SK-N-SH (cell line): Measurements from ENCODE around the gene CDH26. TPM values are rescaled to one million over a fixed set of nuclear protein-coding genes. Genes with fewer than 3 reads are reported as not detected.
A peak's percentile ranks its signal among the peaks of the same experiment; 100 is the strongest.

Source experiments
- CTCF ChIA-PET: fragments of 300-600, 350-600 bp; formaldehyde crosslinking; extraction: SDS; loops from one replicate; lab custom pipeline; 2021; lab: Yijun Ruan, JAX
- POLR2A ChIA-PET: fragments of 350-600 bp; sonication (Branson Sonifier 250); formaldehyde crosslinking; extraction: SDS; loops from one replicate; lab custom pipeline; 2020; ENCODE audit warnings: antibody characterized with exemption, inconsistent platforms; lab: Yijun Ruan, JAX
- DNase-seq: peaks from one replicate; pipeline ENCODE4 v3.0.0; 2012
- H2AFZ ChIP-seq: fragments of 200-600 bp; sonication (generic); 2 replicates; pipeline ENCODE4 v1.8.1; 2016; ENCODE audit warnings: antibody characterized with exemption, mild to moderate bottlenecking, low read depth
- H3F3A ChIP-seq: fragments of 200-600 bp; sonication (generic); replicated peaks from 2 replicates; pipeline ENCODE3; 2016; ENCODE audit warnings: antibody characterized with exemption, mild to moderate bottlenecking; ENCODE audit not compliant: insufficient read depth
- H3K27ac ChIP-seq, 2 experiments: fragments of 200-500 bp in 1 of 2; fragments of 200-600 bp in 1 of 2; sonication (Bioruptor generic) in 1 of 2; sonication (generic), shearing (Covaris generic) in 1 of 2; 2 replicates each; pipeline versions ENCODE4 v1.5.1 to v1.6.1; 2014 to 2016; ENCODE audit warnings: low read depth in 2 of 2, inconsistent platforms in 1 of 2, low read length in 1 of 2, mild to moderate bottlenecking in 1 of 2, mixed read lengths in 1 of 2
- H3K27me3 ChIP-seq: fragments of 200-600 bp; sonication (generic), shearing (Covaris generic); 2 replicates; pipeline ENCODE4 v1.6.1; 2016; ENCODE audit warnings: mixed run types; ENCODE audit not compliant: insufficient read depth
- H3K36me3 ChIP-seq, 2 experiments: fragments of 200-500 bp in 1 of 2; fragments of 200-600 bp in 1 of 2; sonication (Bioruptor generic) in 1 of 2; sonication (generic) in 1 of 2; replicated peaks in 1 of 2; 2 replicates each; pipeline versions ENCODE3 to v1.5.1; 2014 to 2016; ENCODE audit warnings: low read length in 1 of 2, mild to moderate bottlenecking in 1 of 2; ENCODE audit not compliant: insufficient read depth in 2 of 2, control insufficient read depth in 1 of 2
- H3K4me1 ChIP-seq, 2 experiments: fragments of 200-500 bp in 1 of 2; fragments of 200-600 bp in 1 of 2; sonication (Bioruptor generic) in 1 of 2; sonication (generic), shearing (Covaris generic) in 1 of 2; 2 replicates each; pipeline versions ENCODE4 v1.5.1 to v1.6.1; 2014 to 2016; ENCODE audit warnings: low read depth in 1 of 2, low read length in 1 of 2, mixed run types in 1 of 2; ENCODE audit not compliant: insufficient read depth in 2 of 2, control insufficient read depth in 1 of 2
- H3K4me2 ChIP-seq: fragments of 200-600 bp; sonication (generic), shearing (Covaris generic); 2 replicates; pipeline ENCODE4 v1.6.1; 2017; ENCODE audit warnings: mixed run types
- H3K4me3 ChIP-seq, 2 experiments: fragments of 200-500 bp in 1 of 2; fragments of 200-600 bp in 1 of 2; sonication (Bioruptor generic) in 1 of 2; sonication (generic), shearing (Covaris generic) in 1 of 2; 2 replicates each; pipeline versions ENCODE4 v1.5.1 to v1.8.1; 2014 to 2016; ENCODE audit warnings: low read depth in 2 of 2, inconsistent platforms in 1 of 2, low read length in 1 of 2, mild to moderate bottlenecking in 1 of 2, mixed read lengths in 1 of 2, moderate library complexity in 1 of 2
- H3K79me2 ChIP-seq: fragments of 200-600 bp; sonication (generic); 2 replicates; pipeline ENCODE4 v1.8.1; 2017; ENCODE audit warnings: mild to moderate bottlenecking; ENCODE audit not compliant: insufficient read depth
- H3K9ac ChIP-seq: fragments of 200-600 bp; sonication (generic); 2 replicates; pipeline ENCODE4 v1.6.1; 2017; ENCODE audit warnings: mixed run types
- H3K9me2 ChIP-seq: fragments of 200-600 bp; sonication (generic); 2 replicates; pipeline ENCODE4 v1.6.1; 2017; ENCODE audit warnings: mixed run types
- H3K9me3 ChIP-seq: fragments of 200-600 bp; sonication (generic); 2 replicates; pipeline ENCODE4 v1.6.1; 2017; ENCODE audit warnings: mixed run types, mild to moderate bottlenecking, moderate library complexity
- H4K20me1 ChIP-seq: fragments of 200-600 bp; sonication (generic); 2 replicates; pipeline ENCODE4 v1.6.1; 2017; ENCODE audit warnings: mild to moderate bottlenecking, mixed run types; ENCODE audit not compliant: insufficient read depth
- CHD2 ChIP-seq: fragments of 150-350 bp; IDR thresholded peaks from 2 replicates; pipeline ENCODE4 v1.6.1; 2018; ENCODE audit warnings: low read length; ENCODE audit not compliant: partially characterized antibody
- CTCF ChIP-seq: fragments of 200-600 bp; sonication (generic); IDR thresholded peaks from 2 replicates; pipeline ENCODE4 v1.6.1; 2017; ENCODE audit warnings: antibody characterized with exemption, mild to moderate bottlenecking, moderate library complexity
- ELF1 ChIP-seq: IDR thresholded peaks from 2 replicates; pipeline ENCODE4 v1.4.0; 2012
- EP300 ChIP-seq, 2 experiments: IDR thresholded peaks; 2 replicates each; pipeline versions ENCODE4 v1.4.0 to v1.6.1; 2012; ENCODE audit warnings: borderline replicate concordance in 1 of 2, low read depth in 1 of 2, low read length in 1 of 2
- EZH2phosphoT487 ChIP-seq: fragments of 200-600 bp; sonication (generic); IDR thresholded peaks from 2 replicates; pipeline ENCODE4 v1.6.1; 2017; ENCODE audit warnings: low read depth, mixed run types, mild to moderate bottlenecking, antibody characterized with exemption, moderate library complexity, borderline replicate concordance
- FOXJ3 ChIP-seq: sonication (generic); formaldehyde crosslinking; IDR thresholded peaks from 2 replicates; pipeline ENCODE4 v1.5.1; 2020; ENCODE audit warnings: mild to moderate bottlenecking, missing genetic modification reagents
- MAX ChIP-seq: IDR thresholded peaks from 2 replicates; pipeline ENCODE4 v1.4.0; 2012; ENCODE audit warnings: low read depth
- MXI1 ChIP-seq: IDR thresholded peaks from 2 replicates; pipeline ENCODE4 v1.6.1; 2012; ENCODE audit warnings: mild to moderate bottlenecking, low read depth, low read length, improper control_type of control experiment
- NRF1 ChIP-seq: IDR thresholded peaks from 2 replicates; pipeline ENCODE4 v1.6.1; 2012; ENCODE audit warnings: low read depth, mild to moderate bottlenecking, low read length
- POLR2AphosphoS5 ChIP-seq: IDR thresholded peaks from 2 replicates; pipeline ENCODE4 v1.6.1; 2012; ENCODE audit warnings: low read depth, low read length
- RAD21 ChIP-seq: IDR thresholded peaks from 2 replicates; pipeline ENCODE4 v1.6.1; 2012; ENCODE audit warnings: mild to moderate bottlenecking, low read length
- RCOR1 ChIP-seq: fragments of 150-350 bp; IDR thresholded peaks from 2 replicates; pipeline ENCODE4 v1.6.1; 2017; ENCODE audit warnings: antibody characterized with exemption, low read length
- RFX5 ChIP-seq: IDR thresholded peaks from 2 replicates; pipeline ENCODE4 v1.6.1; 2012; ENCODE audit warnings: mild to moderate bottlenecking, improper control_type of control experiment, low read length
- RXRA ChIP-seq: IDR thresholded peaks from 2 replicates; pipeline ENCODE4 v1.4.0; 2012; ENCODE audit warnings: low read depth, mild to moderate bottlenecking, borderline replicate concordance
- SIN3A ChIP-seq: IDR thresholded peaks from 2 replicates; pipeline ENCODE4 v1.6.1; 2012; ENCODE audit warnings: low read depth, mild to moderate bottlenecking, low read length, moderate library complexity, borderline replicate concordance
- TAF1 ChIP-seq: IDR thresholded peaks from 2 replicates; pipeline ENCODE4 v1.6.1; 2012; ENCODE audit warnings: low read depth, mild to moderate bottlenecking, low read length, moderate library complexity, borderline replicate concordance
- TCF12 ChIP-seq: IDR thresholded peaks from 2 replicates; pipeline ENCODE4 v1.4.0; 2012
- TEAD4 ChIP-seq: IDR thresholded peaks from 2 replicates; pipeline ENCODE4 v1.4.0; 2012; ENCODE audit warnings: mild to moderate bottlenecking, borderline replicate concordance; ENCODE audit not compliant: insufficient read depth
- USF1 ChIP-seq: IDR thresholded peaks from 2 replicates; pipeline ENCODE4 v1.4.0; 2012; ENCODE audit warnings: low read depth, borderline replicate concordance
- USF2 ChIP-seq: fragments of 150-350 bp; IDR thresholded peaks from 2 replicates; pipeline ENCODE4 v1.6.1; 2017; ENCODE audit warnings: antibody characterized with exemption, low read length, low read depth, borderline replicate concordance
- YY1 ChIP-seq: IDR thresholded peaks from 2 replicates; pipeline ENCODE4 v1.4.0; 2012; ENCODE audit warnings: low read depth, mild to moderate bottlenecking
- ZBTB33 ChIP-seq: IDR thresholded peaks from 2 replicates; pipeline ENCODE4 v1.4.0; 2012; ENCODE audit warnings: low read depth, borderline replicate concordance
- WGBS: methylation state at CpG from one replicate; pipeline ENCODE4 v1.1.6; 2017; ENCODE audit warnings: low lambda C conversion rate; 5-methylcytosine and 5-hydroxymethylcytosine counted together
- polyA plus RNA-seq, 3 experiments: library from polyadenylated mRNA; depleted of rRNA; stranded (reverse); fragments of >200 nt; gene quantifications; 2 replicates each; pipeline ENCODE4 v1.2.3, GENCODE V29; 2012

Gene CDH26
- polyA plus RNA-seq, 1 of the 3 experiments (the other 2 are of a cell fraction) = 0.13 TPM

GRCh38 chr20:59939879-59940128 is 18.4 kb upstream of the CDH26 start (continued):
- TF ChIP-seq RAD21 (no peak), MAX (no peak), EP300 (IDR thresholded peaks at IDR 0.05; ENCODE audit: borderline replicate concordance in 1 of 2, low read depth in 1 of 2, low read length in 1 of 2) (no peak), RXRA (no peak)
- TF ChIP-seq, all 33 proteins: peak for 0

- peaks cover 10% of the 10 kb centered on the region for H3F3A ChIP-seq
- H3K4me2 ChIP-seq = peak within 1 kb of the TSS; percentile 88
- H2AFZ ChIP-seq = peak within 1 kb of the TSS; percentile 89
- H3K9me2 ChIP-seq = no peaks in the 10 kb centered on the region
- H3K36me3 ChIP-seq = peaks cover 22 to 35% of the 10 kb centered on the region in 2 experiments
- peaks cover 37% of the 10 kb centered on the region for H3K79me2 ChIP-seq
- H3K4me1 ChIP-seq = peaks cover 8 to 19% of the 10 kb centered on the region in 2 experiments; a peak in 3 of 4 replicates
- WGBS = 4% methylated on average over 15 of the region's 57 CpGs
- no peaks in the 10 kb centered on the region for H4K20me1 ChIP-seq
- H3K9me3 ChIP-seq = no peaks in the 10 kb centered on the region
- H3K27ac ChIP-seq = peak within 1 kb of the TSS; percentile 78 to 98
- CTCF ChIA-PET = interaction anchor here (0.6 to 9.8 kb wide), 5 partner anchors 11 to 369 kb away, joined by 3 to 95 read pairs (median 3); no protein-coding TSS in a partner anchor
- POLR2A ChIA-PET = interaction anchor here (0.9 to 1.1 kb wide), 2 partner anchors 9 to 11 kb away, joined by 4 read pairs; no protein-coding TSS in a partner anchor
- DNase-seq = peak; percentile 96
- H3K27me3 ChIP-seq = no peaks in the 10 kb centered on the region
- H3K4me3 ChIP-seq = peak within 1 kb of the TSS; percentile 77 to 89
- H3K9ac ChIP-seq = peak within 1 kb of the TSS; percentile 71
- TF ChIP-seq ELF1 (peak; percentile 60; the same call in 1 of the 2 replicates), YY1 (0 out of 2 replicates have a peak, but pooled peaks have one; percentile 16), USF1 (peak; percentile 73; the same call in 1 of the 2 replicates), CHD2 (peak; percentile 11), USF2 (peak; percentile 49; the same call in 1 of the 2 replicates), TCF12 (peak; percentile 13; the same call in 1 of the 2 replicates), NRF1 (peak; percentile 53), SIN3A (peak; percentile 43; the same call in 1 of the 2 replicates), FOXJ3 (CRISPR knock-in tag) (no peak), POLR2AphosphoS5 (peak; percentile 68), RFX5 (no peak), RCOR1 (peak; percentile 6; the same call in 1 of the 2 replicates), MXI1 (peak; percentile 89), CTCF (0 out of 2 replicates have a peak, but pooled peaks have one; percentile 15), EZH2phosphoT487 (no peak), EP300 (IDR thresholded peaks at IDR 0.05; ENCODE audit: borderline replicate concordance in 1 of 2, low read depth in 1 of 2, low read length in 1 of 2) (peak; percentile 9 to 31; a peak in 1 of 4 replicates), MAX (peak; percentile 60), TEAD4 (0 out of 2 replicates have a peak, but pooled peaks have one; percentile 3), ZBTB33 (no peak), TAF1 (peak; percentile 59)
These were observed 17.9 kb upstream of the CDH26 start, which contains the start of the genes FAM217B and PPP1R3D for GRCh38 chr20:59940129-59940955. Gene FAM217B (plus strand): TSS chr20:59940389. CDS start chr20:59943944, 3,555 bp downstream. Gene PPP1R3D (minus strand): TSS chr20:59940305. CDS start chr20:59939931, 374 bp downstream.
